ENCODE results near the gene GLYR1. TPM values are rescaled to one million over a fixed set of nuclear protein-coding genes. Genes with fewer than 3 reads are reported as not detected.

GLYR1 gene
- total RNA-seq, 4 donors from 2014 or later, result 31.9 to 47.9 (median 45.8) TPM

DNA sequence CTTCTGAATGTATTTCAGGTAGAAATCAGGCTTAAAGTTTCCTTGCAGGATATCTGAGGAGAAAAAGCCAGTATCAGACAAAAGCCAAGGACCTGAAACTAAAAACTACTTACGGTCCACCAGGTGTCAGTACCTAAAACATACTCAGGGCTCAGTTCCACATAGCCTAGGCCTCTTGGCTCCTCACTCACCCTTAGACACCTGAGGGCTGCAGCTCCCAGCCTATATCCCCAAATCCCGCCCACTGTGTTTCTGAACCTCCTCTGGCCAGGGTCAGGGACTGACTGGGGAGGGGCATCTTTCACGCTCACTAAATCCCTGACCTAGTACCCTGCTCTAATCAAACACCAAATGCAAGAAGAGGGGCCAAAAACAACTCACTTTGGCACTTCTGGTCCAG is 35.8 kb downstream of the GLYR1 start:
- WGBS, 2 donors, result 94 to 100% methylated on average over 1 to 2 of the region's 3 CpGs
- H3K27me3 ChIP-seq, result no peaks in the 10 kb centered on the region
- peak overlapping the region in 1 of 4 donors; percentile 42 for H3K27ac ChIP-seq
- H3K9me3 ChIP-seq, result no peaks in the 10 kb centered on the region
- no peak overlapping the region for H3K4me3 ChIP-seq
- intact Hi-C loops (cut with DNase I), result no loop called here
- no peak for DNase-seq
- TF ChIP-seq CTCF (IDR thresholded peaks at IDR 0.05) (no peak), POLR2A (IDR thresholded peaks at IDR 0.05) (no peak)
- H3K36me3 ChIP-seq, result peaks cover 7 to 99% (median 40%) of the 10 kb centered on the region in 3 donors
- peaks cover 0 to 28% (median 3%) of the 10 kb centered on the region in 3 donors for H3K4me1 ChIP-seq

GRCh38 chr16:4806280-4806679 is 40.8 kb downstream of the GLYR1 start:
- DNase-seq, result no peak
- Histone ChIP-seq H3K27ac (no peak overlapping the region), H3K4me3 (no peak overlapping the region), H3K9me3 (no peaks in the 10 kb centered on the region), H3K4me1 (peaks cover 7 to 29% (median 8%) of the 10 kb centered on the region in 3 donors), H3K36me3 (peaks cover 0 to 71% (median 19%) of the 10 kb centered on the region in 3 donors), H3K27me3 (no peaks in the 10 kb centered on the region)
- no peak for TF ChIP-seq CTCF (IDR thresholded peaks at IDR 0.05)
- no peak for TF ChIP-seq POLR2A (IDR thresholded peaks at IDR 0.05)
- intact Hi-C loops (cut with DNase I), result no loop called here
- WGBS, 2 donors, result 85 to 97% methylated on average over 6 of the region's 6 CpGs

DNA sequence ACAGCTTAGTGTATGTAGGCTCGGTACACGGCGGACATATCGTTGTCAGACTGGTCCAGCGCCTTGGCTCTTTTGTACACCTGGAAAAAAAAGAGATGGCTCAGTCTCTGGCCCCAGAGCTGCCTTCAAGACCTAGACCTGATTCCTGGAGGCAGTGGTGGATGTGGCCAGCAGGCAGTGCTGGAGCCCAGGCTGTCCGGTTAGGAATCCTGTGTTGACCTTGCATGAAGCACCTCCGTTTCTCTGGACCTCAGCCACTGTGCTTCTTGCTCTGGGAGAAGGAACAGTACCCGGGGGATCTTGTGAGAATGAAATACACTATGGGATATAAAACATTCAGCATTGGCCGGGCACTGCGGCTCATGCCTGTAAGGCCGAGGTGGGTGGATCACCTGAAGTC is 41.9 kb downstream of the GLYR1 start:
- WGBS, 2 donors, result 84 to 89% methylated on average over 11 of the region's 11 CpGs
- no peak for DNase-seq
- intact Hi-C loops (cut with DNase I), result no loop called here
- H3K36me3 ChIP-seq, result peaks cover 0 to 61% (median 16%) of the 10 kb centered on the region in 3 donors
- H3K4me3 ChIP-seq, result no peak overlapping the region
- peaks cover 17 to 30% (median 19%) of the 10 kb centered on the region in 3 donors for H3K4me1 ChIP-seq
- H3K27me3 ChIP-seq, result no peaks in the 10 kb centered on the region
- H3K27ac ChIP-seq, result no peak overlapping the region
- H3K9me3 ChIP-seq, result no peaks in the 10 kb centered on the region
- TF ChIP-seq CTCF (IDR thresholded peaks at IDR 0.05) (no peak), POLR2A (IDR thresholded peaks at IDR 0.05) (no peak)

GRCh38 chr16:4803898-4804762 is 43.0 kb downstream of the GLYR1 start:
- no peaks in the 10 kb centered on the region for H3K27me3 ChIP-seq
- no peak for TF ChIP-seq CTCF (IDR thresholded peaks at IDR 0.05)
- no peak for TF ChIP-seq POLR2A (IDR thresholded peaks at IDR 0.05)
- H3K4me3 ChIP-seq, result no peak overlapping the region
- no peaks in the 10 kb centered on the region for H3K9me3 ChIP-seq
- peak overlapping the region in 1 of 4 donors; percentile 4 for H3K27ac ChIP-seq
- peaks cover 0 to 57% (median 20%) of the 10 kb centered on the region in 3 donors for H3K36me3 ChIP-seq
- intact Hi-C loops (cut with DNase I), result no loop called here
- 58 to 87% methylated on average over 8 to 9 of the region's 26 CpGs for WGBS, 2 donors
- no peak for DNase-seq
- peaks cover 20 to 34% (median 23%) of the 10 kb centered on the region in 3 donors for H3K4me1 ChIP-seq

- H3K27ac ChIP-seq, result peak overlapping the region in 2 of 4 donors; percentile 93 to 94
- H3K27me3 ChIP-seq, result no peaks in the 10 kb centered on the region
- WGBS, 2 donors, result 29 to 42% methylated on average over 8 of the region's 8 CpGs
- peaks cover 20 to 34% (median 23%) of the 10 kb centered on the region in 3 donors for H3K4me1 ChIP-seq
- H3K4me3 ChIP-seq, result peak overlapping the region; percentile 61 to 96 (median 78)
- DNase-seq, result no peak
- H3K36me3 ChIP-seq, result peaks cover 0 to 57% (median 19%) of the 10 kb centered on the region in 3 donors
- no peak for TF ChIP-seq CTCF (IDR thresholded peaks at IDR 0.05)
- TF ChIP-seq POLR2A (IDR thresholded peaks at IDR 0.05), result no peak
- intact Hi-C loops (cut with DNase I), result no loop called here
- H3K9me3 ChIP-seq, result no peaks in the 10 kb centered on the region
Measured at GRCh38 chr16:4803401-4803844, 43.7 kb downstream of the GLYR1 start.
